SK-N-SH (cell line): ENCODE data around the gene EXOSC3. TPM values are rescaled to one million over a fixed set of nuclear protein-coding genes. Genes with fewer than 3 reads are reported as not detected.
A peak's percentile ranks its signal among the peaks of the same experiment; 100 is the strongest.

Experiments
- ELF1 ChIP-seq: IDR thresholded peaks from 2 replicates; pipeline ENCODE4 v1.4.0; 2012
- EP300 ChIP-seq, 2 experiments: IDR thresholded peaks; 2 replicates each; pipeline versions ENCODE4 v1.4.0 to v1.6.1; 2012; ENCODE audit warnings: borderline replicate concordance in 1 of 2, low read depth in 1 of 2, low read length in 1 of 2
- FOSL2 ChIP-seq: IDR thresholded peaks from 2 replicates; pipeline ENCODE4 v1.4.0; 2012; ENCODE audit warnings: low read depth, mild to moderate bottlenecking, moderate library complexity, borderline replicate concordance
- JUND ChIP-seq: IDR thresholded peaks from 2 replicates; pipeline ENCODE4 v1.4.0; 2012
- MXI1 ChIP-seq: IDR thresholded peaks from 2 replicates; pipeline ENCODE4 v1.6.1; 2012; ENCODE audit warnings: mild to moderate bottlenecking, low read depth, low read length, improper control_type of control experiment
- NFIC ChIP-seq: IDR thresholded peaks from 2 replicates; pipeline ENCODE4 v1.4.0; 2012; ENCODE audit warnings: borderline replicate concordance
- POLR2AphosphoS5 ChIP-seq: IDR thresholded peaks from 2 replicates; pipeline ENCODE4 v1.6.1; 2012; ENCODE audit warnings: low read depth, low read length
- RCOR1 ChIP-seq: fragments of 150-350 bp; IDR thresholded peaks from 2 replicates; pipeline ENCODE4 v1.6.1; 2017; ENCODE audit warnings: antibody characterized with exemption, low read length
- RXRA ChIP-seq: IDR thresholded peaks from 2 replicates; pipeline ENCODE4 v1.4.0; 2012; ENCODE audit warnings: low read depth, mild to moderate bottlenecking, borderline replicate concordance
- SIN3A ChIP-seq: IDR thresholded peaks from 2 replicates; pipeline ENCODE4 v1.6.1; 2012; ENCODE audit warnings: low read depth, mild to moderate bottlenecking, low read length, moderate library complexity, borderline replicate concordance
- TCF12 ChIP-seq: IDR thresholded peaks from 2 replicates; pipeline ENCODE4 v1.4.0; 2012
- YY1 ChIP-seq: IDR thresholded peaks from 2 replicates; pipeline ENCODE4 v1.4.0; 2012; ENCODE audit warnings: low read depth, mild to moderate bottlenecking
- polyA plus RNA-seq, 3 experiments: library from polyadenylated mRNA; depleted of rRNA; stranded (reverse); fragments of >200 nt; gene quantifications; 2 replicates each; pipeline ENCODE4 v1.2.3, GENCODE V29; 2012
- TF ChIP-seq, protein P1 (sequence below): fragments of 150-350 bp; IDR thresholded peaks from 2 replicates; pipeline ENCODE4 v1.6.1; 2017; ENCODE audit warnings: antibody characterized with exemption, low read length, low read depth, borderline replicate concordance
- TF ChIP-seq, protein P2 (sequence below): IDR thresholded peaks from 2 replicates; pipeline ENCODE4 v1.4.0; 2012; ENCODE audit warnings: low read depth, borderline replicate concordance
- TF ChIP-seq, protein P3 (sequence below): IDR thresholded peaks from 2 replicates; pipeline ENCODE4 v1.4.0; 2012; ENCODE audit warnings: low read depth
- TF ChIP-seq, protein P4 (sequence below): IDR thresholded peaks from 2 replicates; pipeline ENCODE4; 2012
- TF ChIP-seq, protein P5 (sequence below): fragments of 200-600 bp; sonication (generic); IDR thresholded peaks from 2 replicates; pipeline ENCODE4 v1.6.1; 2017; ENCODE audit warnings: antibody characterized with exemption, mild to moderate bottlenecking, moderate library complexity
- TF ChIP-seq, protein P6 (sequence below): IDR thresholded peaks from 2 replicates; pipeline ENCODE4 v1.4.0; 2012; ENCODE audit warnings: low read depth, borderline replicate concordance

The EXOSC3 gene
- polyA plus RNA-seq, 1 of the 3 experiments (the other 2 are of a cell fraction), result 53.6 TPM

DNA sequence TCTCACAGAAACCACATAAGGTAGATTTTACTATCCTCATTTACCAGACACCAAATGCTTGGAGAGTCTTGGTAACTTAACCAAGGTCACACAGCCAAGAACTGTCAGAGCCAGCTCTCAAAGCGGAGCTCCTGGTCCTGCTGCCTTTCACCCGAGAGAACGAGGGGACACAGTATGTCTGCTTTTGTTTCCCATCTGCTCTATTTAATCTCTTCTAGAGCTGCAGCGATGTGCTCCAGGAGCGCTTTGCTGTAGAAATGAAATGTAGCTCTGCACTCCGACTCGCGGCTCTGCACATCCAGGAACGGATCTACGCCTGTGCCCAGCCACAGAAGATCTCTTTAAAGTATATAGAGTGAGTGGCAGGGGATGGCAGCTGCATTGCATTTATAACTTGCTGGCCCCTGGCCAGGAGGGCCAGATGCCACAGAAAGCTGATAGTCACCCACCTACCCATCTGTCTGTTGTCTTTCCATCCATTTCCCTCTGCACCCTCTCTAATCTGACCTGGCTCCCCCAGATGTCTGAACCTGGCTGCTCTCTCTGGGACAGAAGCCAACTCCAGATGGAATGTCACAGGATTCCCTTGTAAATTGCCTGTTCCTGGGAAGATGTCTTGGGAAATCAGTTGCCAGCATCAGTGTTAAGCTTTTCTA, 52.6 kb downstream of the EXOSC3 start (continued):
- TF ChIP-seq, protein P1, sequence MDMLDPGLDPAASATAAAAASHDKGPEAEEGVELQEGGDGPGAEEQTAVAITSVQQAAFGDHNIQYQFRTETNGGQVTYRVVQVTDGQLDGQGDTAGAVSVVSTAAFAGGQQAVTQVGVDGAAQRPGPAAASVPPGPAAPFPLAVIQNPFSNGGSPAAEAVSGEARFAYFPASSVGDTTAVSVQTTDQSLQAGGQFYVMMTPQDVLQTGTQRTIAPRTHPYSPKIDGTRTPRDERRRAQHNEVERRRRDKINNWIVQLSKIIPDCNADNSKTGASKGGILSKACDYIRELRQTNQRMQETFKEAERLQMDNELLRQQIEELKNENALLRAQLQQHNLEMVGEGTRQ, result no peak
- TF ChIP-seq ELF1, result no peak
- TF ChIP-seq MXI1, result peak; percentile 39; the same call in 1 of the 2 replicates
- 0 out of 2 replicates have a peak, but pooled peaks have one; percentile 13 for TF ChIP-seq TCF12
- TF ChIP-seq POLR2AphosphoS5, result no peak
- TF ChIP-seq, protein P2, sequence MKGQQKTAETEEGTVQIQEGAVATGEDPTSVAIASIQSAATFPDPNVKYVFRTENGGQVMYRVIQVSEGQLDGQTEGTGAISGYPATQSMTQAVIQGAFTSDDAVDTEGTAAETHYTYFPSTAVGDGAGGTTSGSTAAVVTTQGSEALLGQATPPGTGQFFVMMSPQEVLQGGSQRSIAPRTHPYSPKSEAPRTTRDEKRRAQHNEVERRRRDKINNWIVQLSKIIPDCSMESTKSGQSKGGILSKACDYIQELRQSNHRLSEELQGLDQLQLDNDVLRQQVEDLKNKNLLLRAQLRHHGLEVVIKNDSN, result no peak
- TF ChIP-seq JUND, result no peak
- peak in 1 of 2 experiments; percentile 67; a peak in 2 of 4 replicates for TF ChIP-seq EP300 (IDR thresholded peaks at IDR 0.05; ENCODE audit: borderline replicate concordance in 1 of 2, low read depth in 1 of 2, low read length in 1 of 2)
- no peak for TF ChIP-seq SIN3A
- no peak for TF ChIP-seq YY1
- TF ChIP-seq FOSL2, result no peak
- no peak for TF ChIP-seq RXRA
- TF ChIP-seq, protein P3, sequence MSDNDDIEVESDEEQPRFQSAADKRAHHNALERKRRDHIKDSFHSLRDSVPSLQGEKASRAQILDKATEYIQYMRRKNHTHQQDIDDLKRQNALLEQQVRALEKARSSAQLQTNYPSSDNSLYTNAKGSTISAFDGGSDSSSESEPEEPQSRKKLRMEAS, result no peak
- TF ChIP-seq, protein P4, sequence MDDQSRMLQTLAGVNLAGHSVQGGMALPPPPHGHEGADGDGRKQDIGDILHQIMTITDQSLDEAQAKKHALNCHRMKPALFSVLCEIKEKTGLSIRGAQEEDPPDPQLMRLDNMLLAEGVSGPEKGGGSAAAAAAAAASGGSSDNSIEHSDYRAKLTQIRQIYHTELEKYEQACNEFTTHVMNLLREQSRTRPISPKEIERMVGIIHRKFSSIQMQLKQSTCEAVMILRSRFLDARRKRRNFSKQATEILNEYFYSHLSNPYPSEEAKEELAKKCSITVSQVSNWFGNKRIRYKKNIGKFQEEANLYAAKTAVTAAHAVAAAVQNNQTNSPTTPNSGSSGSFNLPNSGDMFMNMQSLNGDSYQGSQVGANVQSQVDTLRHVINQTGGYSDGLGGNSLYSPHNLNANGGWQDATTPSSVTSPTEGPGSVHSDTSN, result no peak
- TF ChIP-seq, protein P5, sequence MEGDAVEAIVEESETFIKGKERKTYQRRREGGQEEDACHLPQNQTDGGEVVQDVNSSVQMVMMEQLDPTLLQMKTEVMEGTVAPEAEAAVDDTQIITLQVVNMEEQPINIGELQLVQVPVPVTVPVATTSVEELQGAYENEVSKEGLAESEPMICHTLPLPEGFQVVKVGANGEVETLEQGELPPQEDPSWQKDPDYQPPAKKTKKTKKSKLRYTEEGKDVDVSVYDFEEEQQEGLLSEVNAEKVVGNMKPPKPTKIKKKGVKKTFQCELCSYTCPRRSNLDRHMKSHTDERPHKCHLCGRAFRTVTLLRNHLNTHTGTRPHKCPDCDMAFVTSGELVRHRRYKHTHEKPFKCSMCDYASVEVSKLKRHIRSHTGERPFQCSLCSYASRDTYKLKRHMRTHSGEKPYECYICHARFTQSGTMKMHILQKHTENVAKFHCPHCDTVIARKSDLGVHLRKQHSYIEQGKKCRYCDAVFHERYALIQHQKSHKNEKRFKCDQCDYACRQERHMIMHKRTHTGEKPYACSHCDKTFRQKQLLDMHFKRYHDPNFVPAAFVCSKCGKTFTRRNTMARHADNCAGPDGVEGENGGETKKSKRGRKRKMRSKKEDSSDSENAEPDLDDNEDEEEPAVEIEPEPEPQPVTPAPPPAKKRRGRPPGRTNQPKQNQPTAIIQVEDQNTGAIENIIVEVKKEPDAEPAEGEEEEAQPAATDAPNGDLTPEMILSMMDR, result no peak
- TF ChIP-seq RCOR1, result peak; percentile 60
- peak; percentile 40; the same call in 1 of the 2 replicates for TF ChIP-seq NFIC
- TF ChIP-seq, protein P6, sequence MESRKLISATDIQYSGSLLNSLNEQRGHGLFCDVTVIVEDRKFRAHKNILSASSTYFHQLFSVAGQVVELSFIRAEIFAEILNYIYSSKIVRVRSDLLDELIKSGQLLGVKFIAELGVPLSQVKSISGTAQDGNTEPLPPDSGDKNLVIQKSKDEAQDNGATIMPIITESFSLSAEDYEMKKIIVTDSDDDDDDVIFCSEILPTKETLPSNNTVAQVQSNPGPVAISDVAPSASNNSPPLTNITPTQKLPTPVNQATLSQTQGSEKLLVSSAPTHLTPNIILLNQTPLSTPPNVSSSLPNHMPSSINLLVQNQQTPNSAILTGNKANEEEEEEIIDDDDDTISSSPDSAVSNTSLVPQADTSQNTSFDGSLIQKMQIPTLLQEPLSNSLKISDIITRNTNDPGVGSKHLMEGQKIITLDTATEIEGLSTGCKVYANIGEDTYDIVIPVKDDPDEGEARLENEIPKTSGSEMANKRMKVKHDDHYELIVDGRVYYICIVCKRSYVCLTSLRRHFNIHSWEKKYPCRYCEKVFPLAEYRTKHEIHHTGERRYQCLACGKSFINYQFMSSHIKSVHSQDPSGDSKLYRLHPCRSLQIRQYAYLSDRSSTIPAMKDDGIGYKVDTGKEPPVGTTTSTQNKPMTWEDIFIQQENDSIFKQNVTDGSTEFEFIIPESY, result no peak
